OCI-LY1 (cell line): ENCODE data around the gene BCAP31.

Experiments
- EZH2 ChIP-seq: fragments of 200-600 bp; sonication (generic), shearing (Covaris generic); IDR thresholded peaks from 2 replicates; pipeline ENCODE4 v1.8.0; 2017; ENCODE audit warnings: borderline replicate concordance, mixed run types, mild to moderate bottlenecking, antibody characterized with exemption, low read length, moderate library complexity, mixed read lengths
- TF ChIP-seq, protein P1 (sequence below): fragments of 200-600 bp; sonication (generic), shearing (Covaris generic); IDR thresholded peaks from 2 replicates; pipeline ENCODE4 v1.5.1; 2017; ENCODE audit warnings: mild to moderate bottlenecking, antibody characterized with exemption, low read length, moderate library complexity, mixed read lengths

DNA sequence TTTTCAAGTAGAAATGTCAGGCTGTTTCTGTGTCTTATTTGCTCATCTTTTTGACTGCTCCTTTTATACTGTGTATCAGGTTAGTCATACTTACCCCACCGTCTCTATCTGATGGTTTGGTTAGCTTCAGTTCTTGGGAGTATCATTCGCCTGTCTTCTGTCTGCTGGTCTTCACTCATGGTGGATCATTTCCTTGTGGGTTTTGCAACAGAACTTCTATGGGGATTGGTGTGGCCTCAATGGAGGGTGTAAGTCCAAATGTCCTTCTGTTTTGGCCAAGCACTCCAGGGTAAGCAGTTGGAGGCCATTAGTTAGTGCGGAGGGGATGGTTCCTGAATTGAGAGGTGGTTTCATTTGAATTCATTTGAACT, 7.6 kb upstream of the BCAP31 start:
- TF ChIP-seq, protein P1, sequence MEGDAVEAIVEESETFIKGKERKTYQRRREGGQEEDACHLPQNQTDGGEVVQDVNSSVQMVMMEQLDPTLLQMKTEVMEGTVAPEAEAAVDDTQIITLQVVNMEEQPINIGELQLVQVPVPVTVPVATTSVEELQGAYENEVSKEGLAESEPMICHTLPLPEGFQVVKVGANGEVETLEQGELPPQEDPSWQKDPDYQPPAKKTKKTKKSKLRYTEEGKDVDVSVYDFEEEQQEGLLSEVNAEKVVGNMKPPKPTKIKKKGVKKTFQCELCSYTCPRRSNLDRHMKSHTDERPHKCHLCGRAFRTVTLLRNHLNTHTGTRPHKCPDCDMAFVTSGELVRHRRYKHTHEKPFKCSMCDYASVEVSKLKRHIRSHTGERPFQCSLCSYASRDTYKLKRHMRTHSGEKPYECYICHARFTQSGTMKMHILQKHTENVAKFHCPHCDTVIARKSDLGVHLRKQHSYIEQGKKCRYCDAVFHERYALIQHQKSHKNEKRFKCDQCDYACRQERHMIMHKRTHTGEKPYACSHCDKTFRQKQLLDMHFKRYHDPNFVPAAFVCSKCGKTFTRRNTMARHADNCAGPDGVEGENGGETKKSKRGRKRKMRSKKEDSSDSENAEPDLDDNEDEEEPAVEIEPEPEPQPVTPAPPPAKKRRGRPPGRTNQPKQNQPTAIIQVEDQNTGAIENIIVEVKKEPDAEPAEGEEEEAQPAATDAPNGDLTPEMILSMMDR, result no peak
- TF ChIP-seq EZH2, result no peak
